Endothelial cell of hepatic sinusoid (primary cell): ENCODE results near the gene RTL10.
"Not testable (repeated sequence)": the region's sequence is repeated elsewhere in the genome, so short reads cannot be mapped to it uniquely, and the experiment has no call there.

Source experiments
- in situ Hi-C: cut with HindIII; loops from 2 replicates; pipeline ENCODE4 v1.10.0; 2017; ENCODE audit warnings: low sequenced_read_pairs

The RTL10 gene

DNA sequence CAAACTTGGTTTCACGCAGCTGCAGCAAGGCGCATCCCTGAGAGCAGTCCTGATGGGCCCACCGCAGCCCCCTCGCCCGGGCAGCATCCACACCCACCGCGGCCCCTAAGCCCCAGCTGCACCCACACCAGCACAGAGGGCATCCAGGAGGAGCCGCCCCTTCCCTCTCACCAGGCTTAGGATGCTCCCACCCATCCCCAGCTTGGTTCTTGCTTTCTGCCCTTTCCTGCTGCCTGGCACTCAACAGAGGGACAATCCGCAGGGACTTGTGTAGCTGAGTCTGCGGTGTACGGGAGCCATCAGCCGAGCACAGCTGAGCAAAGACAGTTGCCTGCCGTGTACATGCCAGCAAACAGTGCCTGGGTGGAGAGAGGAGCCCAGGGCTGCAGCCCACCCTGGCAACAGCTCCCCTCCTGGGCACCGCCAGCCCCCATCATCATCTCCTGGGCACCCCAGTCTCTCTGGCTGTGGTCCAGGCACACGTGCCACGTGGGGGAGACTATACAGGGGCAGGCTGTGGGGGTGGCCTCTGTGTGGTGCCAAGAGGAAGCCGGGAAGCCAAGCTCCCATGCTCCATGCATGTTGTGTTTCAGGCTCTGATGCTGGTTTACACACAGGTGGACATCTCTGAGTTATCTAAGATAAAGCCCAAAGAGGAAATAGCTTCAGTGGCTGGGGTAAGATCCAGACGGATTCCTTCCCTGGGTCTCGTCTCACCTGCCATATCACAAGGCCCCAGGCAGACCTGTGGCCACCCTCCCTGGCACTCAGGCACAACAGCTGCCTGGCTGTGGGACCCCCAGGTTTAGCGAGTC lies 36.0 kb upstream of the RTL10 start:
- in situ Hi-C loops, result loop anchor here (5.0 kb wide), 2 partner anchors 42 to 78 kb away; no protein-coding TSS in a partner anchor

- in situ Hi-C loops, result loop anchor here (5.0 kb wide), 2 partner anchors 42 to 78 kb away; no protein-coding TSS in a partner anchor
Measured at GRCh38 chr22:19889951-19890350, 35.3 kb upstream of the RTL10 start.

GRCh38 chr22:19888131-19888746 lies 33.6 kb upstream of the RTL10 start:
- in situ Hi-C loops, result no loop called here

- in situ Hi-C loops, result no loop called here
Measured at GRCh38 chr22:19887256-19887985, 32.7 kb upstream of the RTL10 start.

GRCh38 chr22:19886605-19887255 lies 32.1 kb upstream of the RTL10 start:
- in situ Hi-C loops, result no loop called here

- in situ Hi-C loops, result no loop called here
Measured at GRCh38 chr22:19885841-19886592, 31.3 kb upstream of the RTL10 start.

DNA sequence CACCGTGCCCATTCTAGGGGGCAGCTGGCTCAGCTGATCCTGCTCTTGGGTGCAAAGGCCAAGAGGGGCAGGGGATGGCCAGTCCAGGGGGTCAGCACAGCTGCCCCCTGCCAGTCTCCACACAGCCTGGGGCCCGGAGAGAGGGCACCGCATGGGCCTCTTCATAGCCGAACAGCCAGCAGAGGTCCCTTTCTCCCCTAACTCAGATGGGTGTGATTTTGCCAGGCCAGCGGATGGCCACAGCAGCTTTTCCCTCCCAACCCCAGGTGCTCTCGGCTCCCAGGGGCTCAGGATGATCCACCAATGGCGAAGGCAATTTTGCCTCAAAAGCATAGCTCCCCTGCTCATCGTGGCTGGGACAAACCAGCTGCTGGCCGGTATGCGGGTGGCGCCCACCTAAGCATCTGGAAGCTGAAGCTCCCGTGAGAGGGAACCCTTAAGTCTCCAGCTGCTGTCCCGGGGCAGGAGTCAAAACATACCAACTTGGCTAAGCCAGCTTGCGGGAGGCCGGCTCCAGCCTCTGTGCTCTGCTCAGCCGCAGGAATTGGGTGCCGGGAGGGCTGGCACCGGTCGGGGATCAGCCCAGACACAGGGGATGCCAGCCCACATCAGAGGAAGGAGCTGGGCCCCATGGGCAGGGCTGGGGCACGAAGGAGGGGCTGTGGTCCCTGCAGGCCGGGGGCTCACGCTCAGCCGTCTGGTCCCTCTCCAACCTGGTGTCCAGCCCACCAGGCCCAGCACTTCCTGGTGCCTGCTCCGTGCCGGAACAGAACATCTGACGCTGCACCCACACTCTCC lies 30.5 kb upstream of the RTL10 start:
- in situ Hi-C loops, result no loop called here

GRCh38 chr22:19884161-19884953 lies 29.7 kb upstream of the RTL10 start:
- in situ Hi-C loops, result no loop called here

DNA sequence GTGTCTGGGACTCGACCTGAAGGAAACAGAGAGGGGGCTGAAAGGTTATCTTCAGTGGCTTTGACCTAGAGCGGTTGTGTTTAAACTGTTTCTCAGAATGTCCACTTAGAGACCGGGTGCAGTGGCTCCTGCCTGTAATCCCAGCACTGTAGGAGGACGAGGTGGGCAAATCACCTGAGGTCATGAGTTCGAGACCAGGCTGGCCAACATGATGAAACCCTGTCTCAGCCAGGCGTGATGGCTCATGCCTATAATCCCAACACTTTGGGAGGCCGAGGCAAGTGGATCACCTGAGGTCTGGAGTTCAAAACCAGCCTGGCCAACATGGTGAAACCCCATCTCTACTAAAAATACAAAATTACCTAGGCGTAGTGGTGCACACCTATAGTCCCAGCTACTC lies 28.8 kb upstream of the RTL10 start:
- in situ Hi-C loops, result not testable (repeated sequence)

DNA sequence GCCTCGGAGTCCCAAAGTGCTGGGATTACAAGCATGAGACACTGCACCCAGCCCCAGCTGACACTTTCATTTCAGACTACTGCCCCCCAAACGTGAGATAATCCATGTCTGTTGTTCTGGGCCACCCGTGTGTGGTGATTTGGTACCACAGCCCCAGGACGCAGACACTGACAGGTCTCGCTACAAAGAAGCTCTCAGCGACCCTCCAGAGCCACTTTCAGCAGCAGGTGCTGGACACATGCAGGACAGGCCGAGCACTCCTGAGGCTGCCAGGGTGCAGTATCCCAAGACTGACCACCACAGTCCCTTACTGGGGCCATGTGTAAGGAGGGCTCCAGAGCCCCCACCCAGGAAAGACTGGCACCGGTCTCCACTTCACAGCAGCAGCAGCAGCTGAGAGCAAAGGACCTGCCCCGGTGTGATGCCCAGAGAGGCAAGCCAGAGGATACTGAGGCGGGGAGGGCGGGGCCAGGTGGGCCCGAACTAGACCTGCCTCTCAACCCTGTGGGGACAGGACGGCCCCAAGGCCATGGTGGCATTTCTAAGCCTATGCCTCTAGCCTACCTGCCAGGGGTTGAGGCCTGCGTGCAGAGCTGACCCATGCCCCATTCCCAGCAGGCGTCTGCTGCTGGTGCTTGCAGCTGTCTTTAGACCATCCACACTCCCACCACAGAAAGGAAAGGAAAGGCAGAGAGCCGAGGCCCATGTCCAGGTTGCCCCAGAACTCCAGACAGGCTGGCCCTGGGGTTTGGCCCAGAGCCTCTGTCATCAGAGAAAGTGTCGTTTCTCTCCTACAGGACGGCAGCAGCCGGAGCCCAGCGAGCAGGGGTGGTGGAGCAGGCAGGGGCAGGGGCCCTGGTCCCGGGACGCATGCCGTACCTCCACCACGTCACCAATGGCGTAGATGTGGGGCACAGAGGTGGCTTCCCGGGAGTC lies 28.0 kb upstream of the RTL10 start:
- in situ Hi-C loops, result no loop called here

DNA sequence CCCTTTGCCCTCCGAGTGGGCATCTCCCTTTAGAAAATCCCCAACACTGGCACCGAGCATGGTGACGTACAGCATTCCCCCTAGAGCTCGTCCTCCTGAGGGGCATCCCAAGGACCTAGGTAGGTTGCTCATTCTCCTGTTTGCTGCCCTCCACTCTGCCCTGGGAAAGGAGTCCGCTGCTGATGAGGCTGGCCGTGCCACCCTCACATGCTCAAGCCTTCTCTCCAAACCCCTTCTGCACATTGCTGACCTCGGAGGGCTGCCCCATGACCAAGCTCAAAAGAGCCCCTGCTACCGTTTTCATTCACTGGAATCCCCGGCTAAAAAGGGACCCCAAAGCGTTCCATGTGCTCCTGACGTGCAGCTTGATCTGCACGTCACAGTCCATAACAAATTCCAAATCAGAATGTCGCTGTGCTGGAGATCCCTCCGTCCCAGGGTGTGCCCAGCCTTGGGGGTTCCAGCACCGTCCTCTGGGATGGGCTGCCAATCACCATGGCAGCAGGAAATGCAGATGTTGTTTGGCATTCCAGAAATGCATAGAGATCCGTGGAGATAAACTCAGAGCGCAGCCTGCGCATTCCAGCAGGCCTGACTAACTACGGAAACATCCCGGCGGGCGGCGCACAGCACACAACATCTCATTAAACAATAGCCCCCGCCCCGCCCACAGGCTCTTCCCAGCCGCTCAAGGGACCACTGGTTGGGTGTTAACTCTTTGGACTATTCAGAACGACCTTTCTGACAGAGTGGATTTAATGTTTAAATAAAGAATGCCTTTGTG lies 26.3 kb upstream of the RTL10 start:
- in situ Hi-C loops, result no loop called here

DNA sequence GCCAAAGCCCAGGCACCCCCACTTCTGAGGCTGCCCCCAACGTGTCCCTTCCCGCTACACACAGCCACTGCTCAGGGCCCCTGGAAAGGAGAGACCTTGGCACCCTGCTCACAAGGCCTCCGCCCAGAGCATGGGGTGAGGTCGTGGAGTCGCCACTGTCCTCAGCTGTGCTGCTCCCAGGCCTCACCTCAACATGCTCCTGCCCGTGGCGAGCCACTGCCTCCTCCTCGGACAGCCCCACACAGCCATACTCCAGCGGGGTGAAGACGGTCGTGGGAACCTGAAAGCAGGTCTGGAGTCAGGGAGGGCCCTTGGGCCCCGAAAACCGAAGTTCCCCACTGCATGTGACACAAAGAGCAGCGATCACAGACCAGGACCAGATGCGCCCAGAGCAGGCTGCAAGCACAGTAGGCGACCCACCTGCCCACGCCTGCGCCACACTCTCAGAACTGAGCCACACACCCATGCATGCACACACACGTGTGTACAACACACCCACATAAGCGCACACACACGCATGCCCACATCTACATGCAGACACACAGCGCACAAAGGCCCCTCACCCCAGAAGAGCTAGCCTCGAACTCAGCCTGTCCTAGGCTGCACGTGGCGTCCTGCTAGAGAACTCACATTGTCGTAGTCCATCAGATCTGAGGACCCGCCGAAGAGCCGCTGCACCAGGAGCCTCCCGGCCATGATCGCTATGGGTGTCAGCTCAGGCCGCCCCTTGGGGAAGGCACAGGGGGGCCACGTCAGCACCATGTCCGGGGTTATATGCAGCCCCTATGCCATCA lies 25.5 kb upstream of the RTL10 start:
- in situ Hi-C loops, result no loop called here

DNA sequence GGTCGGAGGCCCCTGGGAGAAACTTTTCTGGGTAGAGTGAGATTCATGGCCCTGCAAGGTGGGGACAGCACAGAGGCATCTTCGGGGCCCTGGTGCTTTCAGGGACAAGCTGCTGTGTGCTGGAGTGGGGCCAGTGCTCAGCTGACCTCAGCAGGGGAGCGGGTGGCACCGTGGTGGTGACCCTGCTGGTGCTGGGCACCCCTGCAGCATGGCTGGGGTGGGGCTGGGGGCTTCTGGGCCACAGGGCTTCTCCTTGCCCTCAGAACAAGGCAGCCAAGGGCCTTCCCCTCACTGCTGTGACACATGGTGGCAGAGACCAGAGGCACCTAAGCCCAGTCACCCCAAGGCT lies 24.9 kb upstream of the RTL10 start:
- in situ Hi-C loops, result no loop called here

DNA sequence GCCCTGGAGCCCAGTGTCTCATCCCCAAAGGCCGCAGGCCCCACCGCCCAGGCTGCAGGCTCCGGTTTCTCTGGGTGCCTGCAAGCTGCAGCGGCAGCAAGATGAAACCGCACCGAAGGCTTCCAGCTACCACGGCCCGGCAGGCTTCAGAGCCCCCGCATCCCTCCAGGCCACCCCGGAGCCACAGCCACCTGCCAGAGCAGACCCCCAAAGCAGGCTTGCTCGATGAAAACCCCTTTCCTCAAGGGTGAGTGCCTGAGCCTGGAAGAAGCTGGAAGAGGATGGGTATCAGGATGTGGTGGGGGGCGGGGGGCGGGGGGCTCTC lies 24.5 kb upstream of the RTL10 start:
- in situ Hi-C loops, result no loop called here

- in situ Hi-C loops, result no loop called here
Measured at GRCh38 chr22:19878461-19879245, 24.0 kb upstream of the RTL10 start.
